Astrocyte (in vitro differentiated cells and primary cell): ENCODE data around the gene KIAA0040. TPM values are rescaled to one million over a fixed set of nuclear protein-coding genes. Genes with fewer than 3 reads are reported as not detected.

Source experiments
- DNase-seq: peaks from one replicate; pipeline ENCODE4 v3.0.0-alpha.2; 2010; ENCODE audit warnings: low read depth
- FAIRE-seq: peaks from 2 replicates; lab custom pipeline; 2011; peaks lifted over from hg19 to GRCh38; lab: Jason Lieb, UNC
- H2AFZ ChIP-seq: 2 replicates; pipeline ENCODE4 v1.6.0; 2012; ENCODE audit warnings: low read depth, low read length, inconsistent platforms
- H3K27ac ChIP-seq: 2 replicates; pipeline ENCODE4 v1.5.1; 2011; ENCODE audit warnings: low read depth, low read length, inconsistent platforms
- H3K27me3 ChIP-seq: 2 replicates; pipeline ENCODE4 v1.6.0; 2011; ENCODE audit warnings: low read length, inconsistent platforms; ENCODE audit not compliant: insufficient read depth
- H3K36me3 ChIP-seq: 2 replicates; pipeline ENCODE4 v1.5.1; 2011; ENCODE audit warnings: low read length, inconsistent platforms; ENCODE audit not compliant: insufficient read depth
- H3K4me1 ChIP-seq: 2 replicates; pipeline ENCODE4 v1.5.1; 2011; ENCODE audit warnings: low read length, inconsistent platforms; ENCODE audit not compliant: insufficient read depth
- H3K4me2 ChIP-seq: 2 replicates; pipeline ENCODE4 v1.6.0; 2012; ENCODE audit warnings: low read length, inconsistent platforms
- H3K4me3 ChIP-seq: 2 replicates; pipeline ENCODE4 v1.5.1; 2011; ENCODE audit warnings: low read depth, mild to moderate bottlenecking, low read length, inconsistent platforms; ENCODE audit not compliant: insufficient read depth
- H3K79me2 ChIP-seq: 2 replicates; pipeline ENCODE4 v1.6.0; 2012; ENCODE audit warnings: mild to moderate bottlenecking, low read length, inconsistent platforms; ENCODE audit not compliant: insufficient read depth
- H3K9ac ChIP-seq: 2 replicates; pipeline ENCODE4 v1.6.0; 2012; ENCODE audit warnings: mild to moderate bottlenecking, low read length, inconsistent platforms
- H3K9me3 ChIP-seq: 2 replicates; pipeline ENCODE4 v1.5.1; 2012; ENCODE audit warnings: low read depth, mild to moderate bottlenecking, low read length, inconsistent platforms; ENCODE audit not compliant: insufficient read depth
- H4K20me1 ChIP-seq: 2 replicates; pipeline ENCODE4 v1.6.0; 2012; ENCODE audit warnings: low read length, inconsistent platforms; ENCODE audit not compliant: insufficient read depth
- H3K27ac Mint-ChIP-seq: one replicate; pipeline ENCODE4 v1.8.0; 2021; ENCODE audit warnings: mild to moderate bottlenecking, mixed read lengths; ENCODE audit not compliant: unreplicated experiment
- H3K27me3 Mint-ChIP-seq: one replicate; pipeline ENCODE4 v1.8.0; 2021; ENCODE audit warnings: low read depth, mixed read lengths; ENCODE audit not compliant: unreplicated experiment
- H3K36me3 Mint-ChIP-seq: one replicate; pipeline ENCODE4 v1.8.0; 2021; ENCODE audit warnings: low read depth, mixed read lengths; ENCODE audit not compliant: unreplicated experiment
- H3K4me1 Mint-ChIP-seq: one replicate; pipeline ENCODE4 v1.8.0; 2021; ENCODE audit warnings: low read depth, mixed read lengths; ENCODE audit not compliant: unreplicated experiment
- H3K4me3 Mint-ChIP-seq: one replicate; pipeline ENCODE4 v1.8.0; 2021; ENCODE audit warnings: mild to moderate bottlenecking, moderate library complexity, mixed read lengths; ENCODE audit not compliant: unreplicated experiment
- H3K9me3 Mint-ChIP-seq: one replicate; pipeline ENCODE4 v1.8.0; 2021; ENCODE audit warnings: mild to moderate bottlenecking, mixed read lengths; ENCODE audit not compliant: unreplicated experiment
- CTCF ChIP-seq: IDR thresholded peaks from 2 replicates; pipeline ENCODE4 v1.5.1; 2011; ENCODE audit warnings: low read depth, mild to moderate bottlenecking, inconsistent platforms, low read length, moderate library complexity; ENCODE audit not compliant: insufficient read depth
- EZH2 ChIP-seq: IDR thresholded peaks from 2 replicates; pipeline ENCODE4 v1.6.1; 2012; ENCODE audit warnings: mild to moderate bottlenecking, low read length, inconsistent platforms; ENCODE audit not compliant: insufficient read depth
- total RNA-seq: library from RNA; stranded (reverse); gene quantifications from 2 replicates; pipeline ENCODE4 v1.2.1, GENCODE V29; 2021

The KIAA0040 gene
- total RNA-seq, 1 donor from 2014 or later = 5.0 TPM

- Histone ChIP-seq H3K4me3 (no peak overlapping the region), H3K9ac (no peak overlapping the region), H4K20me1 (no peaks in the 10 kb centered on the region), H3K36me3 (no peaks in the 10 kb centered on the region), H3K9me3 (no peaks in the 10 kb centered on the region), H3K4me2 (peak overlapping the region; percentile 59), H2AFZ (no peak overlapping the region), H3K27ac (peak overlapping the region; percentile 10), H3K79me2 (no peaks in the 10 kb centered on the region), H3K4me1 (peaks cover 8% of the 10 kb centered on the region), H3K27me3 (no peaks in the 10 kb centered on the region)
- no peak for DNase-seq
- no peaks in the 10 kb centered on the region for H3K27me3 Mint-ChIP-seq
- H3K27ac Mint-ChIP-seq = no peak overlapping the region
- no peak overlapping the region for H3K4me3 Mint-ChIP-seq
- H3K9me3 Mint-ChIP-seq = peaks cover 5% of the 10 kb centered on the region
- H3K36me3 Mint-ChIP-seq = peaks cover 4% of the 10 kb centered on the region
- no peaks in the 10 kb centered on the region for H3K4me1 Mint-ChIP-seq
- no peak for FAIRE-seq
- TF ChIP-seq EZH2 (no peak), CTCF (no peak)
Observed at GRCh38 chr1:175169286-175170018, 23.1 kb downstream of the KIAA0040 start.

GRCh38 chr1:175168782-175169181 is 23.8 kb downstream of the KIAA0040 start:
- H4K20me1 ChIP-seq = no peaks in the 10 kb centered on the region
- no peak for FAIRE-seq
- Mint-ChIP-seq H3K27ac (no peak overlapping the region), H3K4me3 (no peak overlapping the region), H3K9me3 (peaks cover 5% of the 10 kb centered on the region), H3K36me3 (peaks cover 6% of the 10 kb centered on the region), H3K27me3 (no peaks in the 10 kb centered on the region), H3K4me1 (no peaks in the 10 kb centered on the region)
- H3K4me2 ChIP-seq = peak overlapping the region; percentile 59
- H2AFZ ChIP-seq = no peak overlapping the region
- H3K4me3 ChIP-seq = no peak overlapping the region
- no peak for TF ChIP-seq CTCF
- TF ChIP-seq EZH2 = no peak
- DNase-seq = no peak
- no peak overlapping the region for H3K27ac ChIP-seq
- no peak overlapping the region for H3K9ac ChIP-seq
- no peaks in the 10 kb centered on the region for H3K79me2 ChIP-seq
- no peaks in the 10 kb centered on the region for H3K9me3 ChIP-seq
- peaks cover 8% of the 10 kb centered on the region for H3K4me1 ChIP-seq
- no peaks in the 10 kb centered on the region for H3K36me3 ChIP-seq
- H3K27me3 ChIP-seq = no peaks in the 10 kb centered on the region

GRCh38 chr1:175167861-175168260 is 24.7 kb downstream of the KIAA0040 start:
- Mint-ChIP-seq H3K27me3 (no peaks in the 10 kb centered on the region), H3K27ac (no peak overlapping the region), H3K36me3 (peaks cover 6% of the 10 kb centered on the region), H3K4me3 (no peak overlapping the region), H3K9me3 (peaks cover 5% of the 10 kb centered on the region), H3K4me1 (no peaks in the 10 kb centered on the region)
- Histone ChIP-seq H3K36me3 (no peaks in the 10 kb centered on the region), H3K9ac (no peak overlapping the region), H3K79me2 (no peaks in the 10 kb centered on the region), H3K4me1 (peaks cover 8% of the 10 kb centered on the region), H2AFZ (no peak overlapping the region), H3K4me3 (no peak overlapping the region), H3K27ac (no peak overlapping the region), H4K20me1 (no peaks in the 10 kb centered on the region), H3K9me3 (no peaks in the 10 kb centered on the region), H3K27me3 (no peaks in the 10 kb centered on the region), H3K4me2 (no peak overlapping the region)
- no peak for DNase-seq
- TF ChIP-seq EZH2 (no peak), CTCF (no peak)
- FAIRE-seq = no peak
